NCI-H2107 (cell line): ENCODE results near the gene VKORC1L1.
A peak's percentile ranks its signal among the peaks of the same experiment; 100 is the strongest.
"Not testable (repeated sequence)": the region's sequence is repeated elsewhere in the genome, so short reads cannot be mapped to it uniquely, and the experiment has no call there.

Source experiments
- DNase-seq: peaks from one replicate; lab custom pipeline; 2025; lab: John Stamatoyannopoulos, UW

The VKORC1L1 gene

DNA sequence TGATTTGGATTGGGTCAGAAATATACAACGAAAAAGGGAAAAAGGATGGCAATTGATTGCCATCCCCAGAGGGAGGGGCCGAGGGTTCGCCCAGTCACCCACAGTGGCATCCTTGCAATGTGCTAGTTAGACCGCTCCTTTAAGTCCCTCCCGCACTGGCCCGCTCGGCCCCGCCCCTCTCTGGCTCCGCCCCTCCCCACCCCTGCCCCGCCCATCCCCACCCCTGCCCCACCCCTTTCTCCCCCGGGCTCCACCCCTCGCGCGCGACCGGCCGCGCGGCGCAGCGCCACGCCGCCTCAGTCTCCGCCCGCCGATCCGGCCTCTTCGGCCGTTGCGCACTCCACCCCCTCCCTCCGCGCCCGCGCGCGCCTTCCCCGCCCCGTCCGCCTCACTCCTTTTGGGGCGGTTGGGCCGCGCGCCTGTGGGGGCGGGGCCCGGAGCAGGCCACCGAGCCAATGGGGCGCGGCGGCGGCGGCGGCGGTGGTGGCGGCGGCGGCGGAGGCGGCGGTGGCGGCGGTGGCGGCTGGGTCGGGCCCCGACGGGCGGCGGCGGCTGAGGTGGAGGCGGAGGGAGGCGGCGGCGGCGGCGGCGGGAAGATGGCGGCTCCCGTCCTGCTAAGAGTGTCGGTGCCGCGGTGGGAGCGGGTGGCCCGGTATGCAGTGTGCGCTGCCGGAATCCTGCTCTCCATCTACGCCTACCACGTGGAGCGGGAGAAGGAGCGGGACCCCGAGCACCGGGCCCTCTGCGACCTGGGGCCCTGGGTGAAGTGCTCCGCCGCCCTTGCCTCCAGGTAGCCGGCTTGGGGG is at the start of gene VKORC1L1:
Gene VKORC1L1, plus strand, starts transcription at position 299 of the 806 bp plus-strand sequence. Its CDS starts 298 bp downstream, at position 597.
- peak; percentile 85 for DNase-seq

GRCh38 chr7:65827366-65827765 is 45.5 kb upstream of the VKORC1L1 start:
- no peak for DNase-seq

DNA sequence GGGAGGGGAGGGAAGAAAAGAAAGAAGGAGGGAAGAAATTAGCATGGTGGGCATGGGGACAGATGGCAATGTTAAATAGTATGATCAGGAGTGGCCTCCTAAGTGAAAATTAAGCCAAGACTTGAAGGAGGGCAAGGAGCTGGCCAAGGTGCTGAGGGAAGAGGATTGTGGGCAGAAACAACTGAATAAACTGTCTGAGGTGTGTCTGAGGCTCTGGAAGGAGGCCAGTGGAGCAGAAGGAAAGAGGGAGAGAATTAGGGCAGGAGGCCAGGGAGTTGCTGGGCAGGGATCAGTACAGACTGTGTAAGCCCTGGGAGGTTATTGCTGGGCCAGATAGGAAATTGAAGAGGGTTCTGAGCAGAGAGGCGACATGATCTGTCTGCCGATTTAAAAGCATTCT is 40.6 kb upstream of the VKORC1L1 start:
- no peak for DNase-seq

GRCh38 chr7:65836684-65837083 is 36.2 kb upstream of the VKORC1L1 start:
- DNase-seq: not testable (repeated sequence)

GRCh38 chr7:65837541-65837956 is 35.3 kb upstream of the VKORC1L1 start:
- not testable (repeated sequence) for DNase-seq

GRCh38 chr7:65839846-65840245 is 33.0 kb upstream of the VKORC1L1 start:
- DNase-seq: no peak

DNA sequence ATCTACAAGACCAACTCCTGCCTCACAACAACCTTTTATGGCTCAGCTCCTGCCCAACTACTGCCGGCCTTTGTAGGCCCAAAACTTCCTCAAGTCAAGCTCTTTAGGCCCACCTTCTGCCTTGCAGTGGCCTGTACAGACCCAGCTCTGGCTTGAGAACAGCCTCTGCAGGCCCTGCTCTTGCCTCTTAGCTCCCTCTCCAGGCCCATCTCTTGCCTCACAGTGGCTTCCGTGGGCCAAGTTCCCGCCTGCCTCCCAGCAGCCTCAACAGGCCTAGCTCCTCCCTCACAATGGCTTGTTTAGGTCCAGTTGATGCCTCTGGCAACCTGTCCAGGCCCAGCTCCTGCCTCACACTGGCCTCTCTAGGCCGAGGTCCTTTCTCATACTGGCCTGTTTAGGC is 32.4 kb upstream of the VKORC1L1 start:
- DNase-seq: no peak

GRCh38 chr7:65843616-65844015 is 29.3 kb upstream of the VKORC1L1 start:
- DNase-seq: not testable (repeated sequence)

GRCh38 chr7:65846008-65846570 is 26.8 kb upstream of the VKORC1L1 start:
- no peak for DNase-seq

GRCh38 chr7:65853426-65853825 is 19.4 kb upstream of the VKORC1L1 start:
- DNase-seq: not testable (repeated sequence)

DNA sequence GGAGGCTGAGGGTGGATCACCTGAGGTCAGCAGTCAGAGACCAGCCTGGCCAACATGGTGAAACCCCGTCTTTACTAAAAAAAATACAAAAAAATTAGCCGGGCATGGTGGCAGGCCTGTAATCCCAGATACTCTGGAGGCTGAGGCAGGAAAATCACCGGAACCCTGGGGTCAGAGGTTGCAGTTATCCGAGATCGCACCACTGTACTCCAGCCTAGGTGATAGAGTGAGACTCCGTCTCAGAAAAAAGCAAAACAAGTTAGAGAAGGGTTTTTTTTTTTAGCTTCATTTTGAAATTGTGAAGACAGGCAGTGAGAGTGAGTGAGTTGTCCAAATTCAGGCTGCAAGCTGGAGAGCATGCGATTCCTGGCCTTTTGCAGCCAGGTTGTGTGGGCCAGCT is 19.0 kb upstream of the VKORC1L1 start:
- DNase-seq: not testable (repeated sequence)

DNA sequence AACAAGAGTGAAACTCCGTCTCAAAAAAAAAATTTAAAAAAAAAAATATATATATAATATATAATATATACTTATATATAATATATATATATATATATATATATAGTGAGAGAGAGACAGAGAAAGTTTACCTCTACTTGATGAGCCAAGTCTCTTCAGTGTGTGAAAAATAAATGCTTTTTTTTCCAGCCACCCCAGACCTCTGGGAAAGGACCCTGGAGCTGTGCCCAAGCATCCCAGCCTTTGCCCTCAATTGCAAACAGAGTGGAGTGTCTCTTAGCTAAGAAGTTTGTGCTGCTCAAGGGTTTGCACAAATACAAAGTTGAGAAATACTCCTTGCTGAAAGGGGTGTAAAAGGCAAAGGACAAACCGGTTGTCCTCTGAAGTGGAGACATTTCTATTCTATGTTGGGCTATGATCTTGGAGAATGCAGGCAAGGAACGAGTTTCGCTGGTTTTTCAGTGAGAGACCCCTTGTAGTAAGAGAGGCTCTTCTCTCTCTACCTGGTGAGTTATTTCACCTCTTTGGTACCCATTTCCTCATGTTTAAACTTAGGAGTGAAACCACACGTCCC is 15.5 kb upstream of the VKORC1L1 start:
- DNase-seq: not testable (repeated sequence)

GRCh38 chr7:65858660-65859059 is 14.2 kb upstream of the VKORC1L1 start:
- DNase-seq: not testable (repeated sequence)

DNA sequence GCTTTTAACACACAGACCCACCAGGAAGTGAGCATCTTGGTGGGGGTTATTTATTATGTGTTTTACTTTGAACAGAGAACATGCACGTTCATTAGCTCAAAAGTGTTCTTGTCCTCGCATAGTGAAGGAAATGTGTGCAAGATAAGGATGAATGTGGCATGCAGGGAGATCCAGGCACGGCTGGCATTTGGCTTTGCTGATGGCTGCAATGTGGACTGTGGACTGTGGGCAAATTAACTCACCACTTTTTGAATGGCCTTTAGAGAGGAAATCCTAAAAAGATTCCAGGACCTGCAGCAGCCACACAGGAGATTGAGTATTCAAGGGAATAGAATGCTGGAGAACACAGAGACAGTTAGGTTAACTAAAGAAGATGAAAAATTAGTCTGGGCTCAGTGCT is 6.6 kb upstream of the VKORC1L1 start:
- DNase-seq: not testable (repeated sequence)

GRCh38 chr7:65867681-65868080 is 5.2 kb upstream of the VKORC1L1 start:
- not testable (repeated sequence) for DNase-seq

DNA sequence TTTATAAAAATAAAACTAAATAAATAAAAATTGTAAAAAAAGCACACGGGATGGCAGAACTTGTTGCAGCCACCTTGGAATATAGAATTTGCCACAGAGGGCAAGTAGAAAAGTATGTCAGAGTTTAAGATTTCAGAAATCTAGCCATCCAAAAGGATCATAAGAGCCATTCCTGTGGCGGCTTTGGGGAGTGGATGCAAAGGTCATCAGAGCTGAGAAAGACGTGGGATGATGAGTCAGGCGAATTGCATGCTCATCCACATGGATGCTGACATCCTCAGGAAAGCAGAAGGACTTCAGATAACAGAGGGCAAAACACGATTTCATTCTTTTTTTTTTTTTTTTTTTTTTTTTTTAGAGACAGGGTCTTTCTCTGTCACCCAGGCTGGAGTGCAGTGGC is 3.6 kb upstream of the VKORC1L1 start:
- DNase-seq: not testable (repeated sequence)

DNA sequence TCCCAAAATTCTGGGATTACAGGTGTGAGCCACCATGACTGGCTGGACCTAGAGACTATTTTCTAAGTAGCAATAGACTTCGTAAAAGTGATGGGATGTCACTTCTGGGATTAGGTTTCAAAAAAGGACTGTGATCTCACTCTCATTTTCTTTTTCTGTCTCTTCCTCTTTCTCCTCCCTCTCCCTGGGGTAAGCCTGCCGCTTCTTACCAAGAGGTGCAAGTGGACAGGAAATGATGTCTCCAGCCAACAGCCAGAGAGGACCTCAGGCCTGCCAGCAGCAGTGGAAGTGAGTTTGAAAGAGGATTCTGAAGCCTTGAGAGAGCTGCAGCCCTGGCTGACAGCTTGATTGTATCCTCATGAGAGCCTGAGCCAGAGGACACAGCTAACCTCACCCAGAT is 1.4 kb upstream of the VKORC1L1 start:
- DNase-seq: not testable (repeated sequence)

GRCh38 chr7:65873582-65874193 is 814 bp downstream of the VKORC1L1 start:
- not testable (repeated sequence) for DNase-seq

- DNase-seq: not testable (repeated sequence)
These were observed 2.8 kb downstream of the VKORC1L1 start for GRCh38 chr7:65875715-65876114.

DNA sequence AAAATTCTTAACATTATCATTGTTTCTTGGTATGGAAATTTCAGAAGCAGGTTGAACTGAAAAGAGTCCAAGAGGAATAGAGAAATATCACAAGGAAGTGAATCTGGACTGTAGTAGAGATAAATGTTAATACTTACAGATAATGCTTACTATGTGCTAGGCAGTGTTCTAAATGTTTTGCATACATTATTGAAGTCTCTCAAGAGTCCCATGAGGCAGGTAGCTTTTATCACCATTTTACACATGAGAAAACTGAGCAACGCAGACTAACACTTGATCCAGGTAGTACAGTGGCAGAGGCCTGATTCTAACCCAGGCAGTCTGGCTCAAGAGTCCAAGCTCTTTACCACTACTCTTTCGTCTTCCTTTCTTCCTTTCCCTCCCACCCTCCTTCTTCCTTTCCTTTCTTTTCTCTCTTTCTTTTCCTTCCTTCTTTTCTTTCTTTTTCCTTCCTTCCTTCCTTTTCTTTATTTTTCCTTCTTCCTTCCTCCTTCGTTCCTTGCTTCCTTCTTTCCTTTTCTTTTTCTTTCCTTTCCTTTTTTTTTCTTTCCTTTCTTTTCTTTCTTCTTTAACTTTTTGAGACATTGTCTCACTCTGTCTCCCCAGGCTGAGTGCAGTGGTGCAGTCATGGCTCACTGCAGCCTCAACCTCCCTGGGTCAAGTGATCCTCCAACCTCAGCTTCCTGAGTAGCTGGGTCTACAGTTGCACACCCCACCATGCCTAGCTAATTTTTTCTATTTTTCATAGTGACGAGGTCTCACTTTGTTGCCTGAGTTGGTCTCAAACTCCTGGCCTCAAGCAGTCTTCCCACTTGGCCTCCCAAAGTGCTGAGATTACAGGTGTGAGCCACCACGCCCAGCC is 6.6 kb downstream of the VKORC1L1 start:
- DNase-seq: not testable (repeated sequence)

DNA sequence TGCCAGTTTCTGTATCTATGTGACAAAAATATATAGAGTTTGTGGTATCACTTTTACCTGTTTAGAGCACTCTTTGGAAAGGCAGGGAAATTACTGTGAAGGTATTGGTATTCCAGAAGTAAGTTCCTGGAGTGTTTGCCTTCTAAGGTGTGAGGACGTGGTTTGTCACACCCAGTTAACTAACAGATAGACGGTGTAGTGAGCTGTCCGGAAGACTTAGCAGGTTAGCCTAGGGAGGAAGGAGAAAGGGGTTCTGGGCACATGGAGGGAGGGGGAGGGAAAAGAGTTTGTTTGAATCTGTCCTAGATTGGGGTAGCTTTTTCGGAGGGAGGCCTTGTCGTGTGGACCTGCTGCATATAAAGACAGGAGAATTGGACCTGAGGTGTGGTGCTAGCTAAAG is 7.4 kb downstream of the VKORC1L1 start:
- DNase-seq: not testable (repeated sequence)

DNA sequence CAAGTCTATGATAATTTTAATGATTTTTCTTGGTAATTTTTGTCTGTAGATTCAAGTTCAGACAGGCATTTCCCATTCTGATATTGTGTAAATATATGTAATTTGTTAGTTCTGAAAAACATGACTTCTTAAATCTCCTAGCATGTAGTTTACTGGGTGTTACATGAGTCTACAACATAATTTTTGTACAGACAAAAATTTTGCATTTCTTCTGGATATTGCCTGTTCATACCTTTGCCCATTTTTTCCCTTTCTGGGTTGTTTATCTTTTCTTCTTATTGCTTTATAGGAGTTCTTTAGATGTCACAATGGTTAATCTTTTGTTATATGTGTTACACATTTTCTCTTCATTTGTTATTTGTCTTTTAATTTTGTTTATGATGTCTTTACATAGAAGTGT is 12.1 kb downstream of the VKORC1L1 start:
- not testable (repeated sequence) for DNase-seq
